Keratinocyte (primary cell): Measurements from ENCODE around the gene SRP68. TPM values are rescaled to one million over a fixed set of nuclear protein-coding genes. Genes with fewer than 3 reads are reported as not detected.
A peak's percentile ranks its signal among the peaks of the same experiment; 100 is the strongest.

Experiments
- DNase-seq: peaks from one replicate; pipeline ENCODE4 v3.0.0-alpha.2; 2011; ENCODE audit warnings: low read depth, missing footprints, low spot score
- FAIRE-seq: peaks from 2 replicates; lab custom pipeline; 2011; peaks lifted over from hg19 to GRCh38; lab: Jason Lieb, UNC
- H2AFZ ChIP-seq: 2 replicates; pipeline ENCODE4 v1.6.0; 2012; ENCODE audit warnings: low read length, control low read depth, inconsistent platforms; ENCODE audit not compliant: control insufficient read depth
- H3K27ac ChIP-seq: 2 replicates; pipeline ENCODE4 v1.5.1; 2011; ENCODE audit warnings: low read length; ENCODE audit not compliant: control insufficient read depth, insufficient read depth
- H3K27me3 ChIP-seq: 3 replicates; pipeline ENCODE4 v1.6.0; 2011; ENCODE audit warnings: low read length; ENCODE audit not compliant: control insufficient read depth, insufficient read depth; ENCODE audit errors: extremely low read depth
- H3K36me3 ChIP-seq, 2 experiments: 2 replicates in 1 of 2; 3 replicates in 1 of 2; pipeline ENCODE4 v1.5.1; 2011; ENCODE audit warnings: low read length in 2 of 2, mild to moderate bottlenecking in 1 of 2; ENCODE audit not compliant: control insufficient read depth in 2 of 2, insufficient read depth in 2 of 2; ENCODE audit errors: extremely low read depth in 1 of 2
- H3K4me1 ChIP-seq: 3 replicates; pipeline ENCODE4 v1.5.1; 2011; ENCODE audit warnings: low read length; ENCODE audit not compliant: control insufficient read depth, insufficient read depth; ENCODE audit errors: extremely low read depth
- H3K4me2 ChIP-seq: 3 replicates; pipeline ENCODE4 v1.6.0; 2011; ENCODE audit warnings: low read depth, low read length; ENCODE audit not compliant: control insufficient read depth, insufficient read depth; ENCODE audit errors: extremely low read depth
- H3K4me3 ChIP-seq, 3 experiments: fragments of 200-600 bp in 1 of 3; sonication (generic) in 1 of 3; 2 replicates in 2 of 3; 3 replicates in 1 of 3; pipeline ENCODE4 v1.5.1; 2011 to 2016; ENCODE audit warnings: low read length in 3 of 3, mild to moderate bottlenecking in 3 of 3, control low read depth in 2 of 3, inconsistent platforms in 1 of 3, low read depth in 1 of 3, mixed read lengths in 1 of 3, mixed run types in 1 of 3, moderate library complexity in 1 of 3; ENCODE audit not compliant: control insufficient read depth in 2 of 3, insufficient read depth in 2 of 3; ENCODE audit errors: extremely low read depth in 1 of 3
- H3K79me2 ChIP-seq: 2 replicates; pipeline ENCODE4 v1.6.0; 2012; ENCODE audit warnings: low read length; ENCODE audit not compliant: control insufficient read depth, insufficient read depth
- H3K9ac ChIP-seq: 3 replicates; pipeline ENCODE4 v1.6.0; 2011; ENCODE audit warnings: low read length; ENCODE audit not compliant: control insufficient read depth, insufficient read depth; ENCODE audit errors: extremely low read depth
- H3K9me1 ChIP-seq: 3 replicates; pipeline ENCODE4 v1.6.0; 2011; ENCODE audit warnings: low read length; ENCODE audit not compliant: control insufficient read depth, insufficient read depth; ENCODE audit errors: extremely low read depth
- H3K9me3 ChIP-seq: 2 replicates; pipeline ENCODE4 v1.5.1; 2012; ENCODE audit warnings: low read depth, low read length; ENCODE audit not compliant: control insufficient read depth
- H4K20me1 ChIP-seq: 3 replicates; pipeline ENCODE4 v1.6.0; 2011; ENCODE audit warnings: low read length; ENCODE audit not compliant: control insufficient read depth, insufficient read depth; ENCODE audit errors: extremely low read depth
- CTCF ChIP-seq, 3 experiments: IDR thresholded peaks in 1 of 3; conservative IDR thresholded peaks in 1 of 3; optimal IDR thresholded peaks in 1 of 3; 2 replicates in 2 of 3; 3 replicates in 1 of 3; pipeline versions ENCODE3 to v1.5.1; 2011; ENCODE audit warnings: low read length in 3 of 3, mild to moderate bottlenecking in 3 of 3, moderate library complexity in 2 of 3, control low read depth in 1 of 3, inconsistent platforms in 1 of 3; ENCODE audit not compliant: insufficient read depth in 2 of 3; ENCODE audit errors: extremely low read depth in 1 of 3
- EZH2 ChIP-seq: IDR thresholded peaks from one replicate; pipeline ENCODE4 v1.6.1; 2012; ENCODE audit warnings: inconsistent platforms, mild to moderate bottlenecking, low read length, moderate library complexity
- dilution Hi-C: fragments of 300-500 bp; cut with MboI; formaldehyde crosslinking; loops from one replicate; pipeline ENCODE4 v1.7.0; 2020; ENCODE audit warnings: low sequenced_read_pairs; ENCODE audit not compliant: extremely low pct_ligation_motif_present
- polyA plus RNA-seq, 5 experiments: library from polyadenylated mRNA; depleted of rRNA in 3 of 5; stranded (reverse) in 3 of 5; stranded (forward) in 1 of 5; unstranded in 1 of 5; fragments of >200 nt; gene quantifications; 1 replicate in 1 of 5; 2 replicates in 3 of 5; 3 replicates in 1 of 5; pipeline versions ENCODE4 v1.2.1 to v1.2.3, GENCODE V29; 2011 to 2012; ENCODE audit warnings: missing spikeins in 2 of 5, low read depth in 1 of 5, low replicate concordance in 1 of 5

Gene SRP68
- polyA plus RNA-seq, 1 donor (not counting 4 experiments of a cell fraction or from before 2014, with no cell fraction given), result 81.3 TPM

GRCh38 chr17:76032780-76033108, 39.6 kb downstream of the SRP68 start:
- no peak overlapping the region for H2AFZ ChIP-seq
- no peaks in the 10 kb centered on the region for H3K9me1 ChIP-seq
- H3K4me3 ChIP-seq, result no peak overlapping the region
- DNase-seq, result no peak
- no peaks in the 10 kb centered on the region for H4K20me1 ChIP-seq
- no peaks in the 10 kb centered on the region for H3K9me3 ChIP-seq
- no peaks in the 10 kb centered on the region for H3K79me2 ChIP-seq
- H3K27me3 ChIP-seq, result no peaks in the 10 kb centered on the region
- no peak for TF ChIP-seq EZH2
- no peak for TF ChIP-seq CTCF (optimal IDR thresholded peaks at IDR 0.05 in 1 of 3, IDR thresholded peaks at IDR 0.05 in 1 of 3, conservative IDR thresholded peaks at IDR 0.05 in 1 of 3; ENCODE audit: extremely low read depth in 1 of 3, insufficient read depth in 2 of 3, low read length in 3 of 3)
- dilution Hi-C loops, result no loop called here
- FAIRE-seq, result no peak
- no peak overlapping the region for H3K4me2 ChIP-seq
- no peak overlapping the region for H3K9ac ChIP-seq
- no peak overlapping the region for H3K27ac ChIP-seq
- no peaks in the 10 kb centered on the region for H3K4me1 ChIP-seq
- peaks cover 0 to 2% of the 10 kb centered on the region in 2 experiments for H3K36me3 ChIP-seq

GRCh38 chr17:76032073-76032779, 40.1 kb downstream of the SRP68 start:
- H3K9me1 ChIP-seq, result no peaks in the 10 kb centered on the region
- H3K9me3 ChIP-seq, result no peaks in the 10 kb centered on the region
- no peaks in the 10 kb centered on the region for H3K79me2 ChIP-seq
- no peak overlapping the region for H3K27ac ChIP-seq
- no peak overlapping the region for H3K4me3 ChIP-seq
- H3K36me3 ChIP-seq, result peaks cover 0 to 2% of the 10 kb centered on the region in 2 experiments
- H3K4me2 ChIP-seq, result no peak overlapping the region
- TF ChIP-seq CTCF (optimal IDR thresholded peaks at IDR 0.05 in 1 of 3, IDR thresholded peaks at IDR 0.05 in 1 of 3, conservative IDR thresholded peaks at IDR 0.05 in 1 of 3; ENCODE audit: extremely low read depth in 1 of 3, insufficient read depth in 2 of 3, low read length in 3 of 3) (peak in 1 of 3 experiments; percentile 14), EZH2 (no peak)
- DNase-seq, result no peak
- H3K4me1 ChIP-seq, result peaks cover 4% of the 10 kb centered on the region
- dilution Hi-C loops, result no loop called here
- H3K27me3 ChIP-seq, result no peaks in the 10 kb centered on the region
- no peak for FAIRE-seq
- H4K20me1 ChIP-seq, result no peaks in the 10 kb centered on the region
- no peak overlapping the region for H3K9ac ChIP-seq
- no peak overlapping the region for H2AFZ ChIP-seq
